Measurements from ENCODE around the gene TPI1. TPM values are rescaled to one million over a fixed set of nuclear protein-coding genes. Genes with fewer than 3 reads are reported as not detected.

Gene TPI1
- total RNA-seq, 1 experiment from 2014 or later = 1,045 TPM

DNA sequence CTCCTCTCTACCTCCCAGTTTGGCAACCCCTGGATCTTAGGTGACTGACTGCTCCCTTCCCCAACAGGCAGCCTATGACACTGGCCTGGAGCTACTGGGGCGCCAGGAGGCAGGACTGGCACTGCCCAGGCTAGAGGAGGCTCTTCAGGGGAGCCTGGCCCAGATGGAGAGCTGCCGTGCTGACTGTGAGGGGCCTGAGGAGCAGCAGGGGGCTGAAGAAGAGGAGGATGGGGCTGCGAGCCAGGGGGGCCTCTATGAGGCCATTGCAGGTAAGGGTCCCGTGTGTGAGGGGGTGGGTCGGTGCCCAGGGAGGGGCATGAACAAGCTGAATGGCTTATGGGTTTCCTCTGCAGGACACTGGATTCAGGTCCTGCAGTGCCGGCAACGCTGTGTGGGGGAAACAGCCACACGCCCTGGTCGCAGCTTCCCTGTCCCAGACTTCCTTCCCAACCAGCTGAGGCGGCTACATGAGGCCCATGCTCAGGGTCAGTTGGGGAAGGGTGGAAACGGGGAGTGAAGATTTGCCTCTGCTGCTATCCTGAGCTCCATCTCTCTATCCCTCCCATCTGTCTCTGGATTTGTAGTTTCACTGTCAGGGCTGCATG is 36.9 kb upstream of the TPI1 start (continued):
- TF ChIP-seq, protein P1, sequence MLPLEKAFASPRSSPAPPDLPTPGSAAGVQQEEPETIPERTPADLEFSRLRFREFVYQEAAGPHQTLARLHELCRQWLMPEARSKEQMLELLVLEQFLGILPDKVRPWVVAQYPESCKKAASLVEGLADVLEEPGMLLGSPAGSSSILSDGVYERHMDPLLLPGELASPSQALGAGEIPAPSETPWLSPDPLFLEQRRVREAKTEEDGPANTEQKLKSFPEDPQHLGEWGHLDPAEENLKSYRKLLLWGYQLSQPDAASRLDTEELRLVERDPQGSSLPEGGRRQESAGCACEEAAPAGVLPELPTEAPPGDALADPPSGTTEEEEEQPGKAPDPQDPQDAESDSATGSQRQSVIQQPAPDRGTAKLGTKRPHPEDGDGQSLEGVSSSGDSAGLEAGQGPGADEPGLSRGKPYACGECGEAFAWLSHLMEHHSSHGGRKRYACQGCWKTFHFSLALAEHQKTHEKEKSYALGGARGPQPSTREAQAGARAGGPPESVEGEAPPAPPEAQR (CRISPR knock-in tag; IDR thresholded peaks at IDR 0.05) = no peak
- no peak for TF ChIP-seq NFATC4 (CRISPR knock-in tag; IDR thresholded peaks at IDR 0.05)
- TF ChIP-seq EMX1 (CRISPR knock-in tag; IDR thresholded peaks at IDR 0.05) = no peak
- no peak for TF ChIP-seq GABPB1 (CRISPR knock-in tag; IDR thresholded peaks at IDR 0.05)
- TF ChIP-seq, protein P2, sequence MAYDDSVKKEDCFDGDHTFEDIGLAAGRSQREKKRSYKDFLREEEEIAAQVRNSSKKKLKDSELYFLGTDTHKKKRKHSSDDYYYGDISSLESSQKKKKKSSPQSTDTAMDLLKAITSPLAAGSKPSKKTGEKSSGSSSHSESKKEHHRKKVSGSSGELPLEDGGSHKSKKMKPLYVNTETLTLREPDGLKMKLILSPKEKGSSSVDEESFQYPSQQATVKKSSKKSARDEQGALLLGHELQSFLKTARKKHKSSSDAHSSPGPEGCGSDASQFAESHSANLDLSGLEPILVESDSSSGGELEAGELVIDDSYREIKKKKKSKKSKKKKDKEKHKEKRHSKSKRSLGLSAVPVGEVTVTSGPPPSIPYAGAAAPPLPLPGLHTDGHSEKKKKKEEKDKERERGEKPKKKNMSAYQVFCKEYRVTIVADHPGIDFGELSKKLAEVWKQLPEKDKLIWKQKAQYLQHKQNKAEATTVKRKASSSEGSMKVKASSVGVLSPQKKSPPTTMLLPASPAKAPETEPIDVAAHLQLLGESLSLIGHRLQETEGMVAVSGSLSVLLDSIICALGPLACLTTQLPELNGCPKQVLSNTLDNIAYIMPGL (CRISPR knock-in tag; IDR thresholded peaks at IDR 0.05) = no peak

DNA sequence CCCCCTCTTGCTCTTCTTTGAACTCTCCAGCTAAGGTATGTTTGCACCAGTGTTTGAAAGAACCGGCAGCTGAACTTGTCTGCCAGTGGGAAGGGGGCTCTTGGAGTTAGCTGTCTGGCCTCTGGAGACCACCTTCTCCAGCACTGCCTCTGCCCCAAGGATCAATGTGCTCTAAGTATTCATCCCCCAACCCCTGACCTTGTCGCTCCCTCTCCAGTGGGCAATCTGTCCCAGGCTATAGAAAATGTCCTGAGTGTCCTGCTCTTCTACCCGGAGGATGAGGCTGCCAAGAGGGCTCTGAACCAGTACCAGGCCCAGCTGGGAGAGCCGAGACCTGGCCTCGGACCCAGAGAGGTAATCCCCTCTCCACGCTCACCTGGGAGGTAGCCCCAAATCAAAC is 36.3 kb upstream of the TPI1 start:
- TF ChIP-seq, protein P3, sequence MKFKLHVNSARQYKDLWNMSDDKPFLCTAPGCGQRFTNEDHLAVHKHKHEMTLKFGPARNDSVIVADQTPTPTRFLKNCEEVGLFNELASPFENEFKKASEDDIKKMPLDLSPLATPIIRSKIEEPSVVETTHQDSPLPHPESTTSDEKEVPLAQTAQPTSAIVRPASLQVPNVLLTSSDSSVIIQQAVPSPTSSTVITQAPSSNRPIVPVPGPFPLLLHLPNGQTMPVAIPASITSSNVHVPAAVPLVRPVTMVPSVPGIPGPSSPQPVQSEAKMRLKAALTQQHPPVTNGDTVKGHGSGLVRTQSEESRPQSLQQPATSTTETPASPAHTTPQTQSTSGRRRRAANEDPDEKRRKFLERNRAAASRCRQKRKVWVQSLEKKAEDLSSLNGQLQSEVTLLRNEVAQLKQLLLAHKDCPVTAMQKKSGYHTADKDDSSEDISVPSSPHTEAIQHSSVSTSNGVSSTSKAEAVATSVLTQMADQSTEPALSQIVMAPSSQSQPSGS (CRISPR knock-in tag; IDR thresholded peaks at IDR 0.05; ENCODE audit: borderline replicate concordance, low read depth) = no peak
- TF ChIP-seq NR1H2 (CRISPR knock-in tag; IDR thresholded peaks at IDR 0.05) (no peak), ZNF423 (CRISPR knock-in tag; IDR thresholded peaks at IDR 0.05) (no peak), ZNF416 (CRISPR knock-in tag; IDR thresholded peaks at IDR 0.05) (no peak), JAZF1 (CRISPR knock-in tag; IDR thresholded peaks at IDR 0.05) (no peak)
- TF ChIP-seq, protein P4, sequence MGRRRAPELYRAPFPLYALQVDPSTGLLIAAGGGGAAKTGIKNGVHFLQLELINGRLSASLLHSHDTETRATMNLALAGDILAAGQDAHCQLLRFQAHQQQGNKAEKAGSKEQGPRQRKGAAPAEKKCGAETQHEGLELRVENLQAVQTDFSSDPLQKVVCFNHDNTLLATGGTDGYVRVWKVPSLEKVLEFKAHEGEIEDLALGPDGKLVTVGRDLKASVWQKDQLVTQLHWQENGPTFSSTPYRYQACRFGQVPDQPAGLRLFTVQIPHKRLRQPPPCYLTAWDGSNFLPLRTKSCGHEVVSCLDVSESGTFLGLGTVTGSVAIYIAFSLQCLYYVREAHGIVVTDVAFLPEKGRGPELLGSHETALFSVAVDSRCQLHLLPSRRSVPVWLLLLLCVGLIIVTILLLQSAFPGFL (CRISPR knock-in tag; IDR thresholded peaks at IDR 0.05; ENCODE audit: borderline replicate concordance) = no peak
- TF ChIP-seq, protein P5, sequence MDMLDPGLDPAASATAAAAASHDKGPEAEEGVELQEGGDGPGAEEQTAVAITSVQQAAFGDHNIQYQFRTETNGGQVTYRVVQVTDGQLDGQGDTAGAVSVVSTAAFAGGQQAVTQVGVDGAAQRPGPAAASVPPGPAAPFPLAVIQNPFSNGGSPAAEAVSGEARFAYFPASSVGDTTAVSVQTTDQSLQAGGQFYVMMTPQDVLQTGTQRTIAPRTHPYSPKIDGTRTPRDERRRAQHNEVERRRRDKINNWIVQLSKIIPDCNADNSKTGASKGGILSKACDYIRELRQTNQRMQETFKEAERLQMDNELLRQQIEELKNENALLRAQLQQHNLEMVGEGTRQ (CRISPR knock-in tag; IDR thresholded peaks at IDR 0.05) = no peak
- TF ChIP-seq, protein P1 (CRISPR knock-in tag; IDR thresholded peaks at IDR 0.05) = no peak
- TF ChIP-seq, protein P6, sequence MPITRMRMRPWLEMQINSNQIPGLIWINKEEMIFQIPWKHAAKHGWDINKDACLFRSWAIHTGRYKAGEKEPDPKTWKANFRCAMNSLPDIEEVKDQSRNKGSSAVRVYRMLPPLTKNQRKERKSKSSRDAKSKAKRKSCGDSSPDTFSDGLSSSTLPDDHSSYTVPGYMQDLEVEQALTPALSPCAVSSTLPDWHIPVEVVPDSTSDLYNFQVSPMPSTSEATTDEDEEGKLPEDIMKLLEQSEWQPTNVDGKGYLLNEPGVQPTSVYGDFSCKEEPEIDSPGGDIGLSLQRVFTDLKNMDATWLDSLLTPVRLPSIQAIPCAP (CRISPR knock-in tag; IDR thresholded peaks at IDR 0.05) = no peak
- Mint-ChIP-seq H3K4me1 (peaks cover 32% of the 10 kb centered on the region), H3K27ac (no peak overlapping the region), H3K27me3 (ENCODE audit: low read depth) (peaks cover 10% of the 10 kb centered on the region), H3K9me3 (no peaks in the 10 kb centered on the region), H3K4me3 (peak overlapping the region; percentile 20; the same call in 1 of the 2 replicates), H3K36me3 (peaks cover 41% of the 10 kb centered on the region)
- ATAC-seq = no peak
- DNase-seq (ENCODE audit: low spot score) = no peak
- CTCF ChIA-PET = interaction anchor here (0.7 to 8.9 kb wide), 6 partner anchors 10 to 275 kb away, joined by 3 to 110 read pairs (median 3); partner anchors contain the start of genes GPR162, IFFO1, LAG3 and PTMS
- POLR2A ChIA-PET = interaction anchor here (0.6 kb wide), 1 partner anchor 88 kb away, joined by 5 read pairs; no protein-coding TSS in a partner anchor

Measured in WTC11 (cell line).